HepG2 (cell line): Measurements from ENCODE around the gene AHCY. TPM values are rescaled to one million over a fixed set of nuclear protein-coding genes. Genes with fewer than 3 reads are reported as not detected.

Experiments used
- MEIS1 ChIP-seq: sonication (generic); formaldehyde crosslinking; IDR thresholded peaks from 2 replicates; pipeline ENCODE4 v1.9.0; 2021; ENCODE audit warnings: mild to moderate bottlenecking, missing genetic modification reagents, moderate library complexity, borderline replicate concordance
- MIXL1 ChIP-seq: IDR thresholded peaks from 2 replicates; pipeline ENCODE4 v1.6.1; 2016
- MYNN ChIP-seq: sonication (generic); formaldehyde crosslinking; IDR thresholded peaks from 2 replicates; pipeline ENCODE4 v1.4.0; 2020; ENCODE audit warnings: mild to moderate bottlenecking, low read depth, missing genetic modification reagents
- POLR2A ChIP-seq, 2 experiments: IDR thresholded peaks; 2 replicates each; pipeline ENCODE4 v1.6.1; 2011; ENCODE audit warnings: low read depth in 2 of 2, low read length in 2 of 2, mild to moderate bottlenecking in 1 of 2, moderate library complexity in 1 of 2; ENCODE audit not compliant: insufficient read depth in 1 of 2
- RARG ChIP-seq: sonication (generic); formaldehyde crosslinking; IDR thresholded peaks from 2 replicates; pipeline ENCODE4 v1.4.0; 2020; ENCODE audit warnings: low read depth, mild to moderate bottlenecking, missing genetic modification reagents
- RFX1 ChIP-seq: fragments of 450-650 bp; IDR thresholded peaks from 2 replicates; pipeline ENCODE4 v1.6.1; 2017
- SP4 ChIP-seq: sonication (generic); formaldehyde crosslinking; IDR thresholded peaks from 2 replicates; pipeline ENCODE4 v1.8.1; 2023; ENCODE audit warnings: mild to moderate bottlenecking, missing genetic modification reagents
- TRIM24 ChIP-seq: sonication (generic); formaldehyde crosslinking; IDR thresholded peaks from 2 replicates; pipeline ENCODE4 v1.8.0; 2022; ENCODE audit warnings: mild to moderate bottlenecking, missing genetic modification reagents
- ZBTB7B ChIP-seq: sonication (generic); formaldehyde crosslinking; IDR thresholded peaks from 2 replicates; pipeline ENCODE4 v1.4.0; 2020; ENCODE audit warnings: missing genetic modification reagents
- ZNF263 ChIP-seq: sonication (generic); formaldehyde crosslinking; IDR thresholded peaks from 2 replicates; pipeline ENCODE4 v1.4.0; 2020; ENCODE audit warnings: missing genetic modification reagents
- ZNF337 ChIP-seq: sonication (generic); formaldehyde crosslinking; IDR thresholded peaks from 2 replicates; pipeline ENCODE4 v1.5.1; 2020; ENCODE audit warnings: missing genetic modification reagents, low read depth, mild to moderate bottlenecking, borderline replicate concordance
- ZNF451 ChIP-seq: sonication (generic); formaldehyde crosslinking; IDR thresholded peaks from 2 replicates; pipeline ENCODE4 v1.5.0; 2020; ENCODE audit warnings: mild to moderate bottlenecking, missing genetic modification reagents
- ZNF660 ChIP-seq: sonication (generic); formaldehyde crosslinking; IDR thresholded peaks from 2 replicates; pipeline ENCODE4 v1.5.1; 2020; ENCODE audit warnings: mild to moderate bottlenecking, low read depth, missing genetic modification reagents, borderline replicate concordance
- polyA plus RNA-seq, 8 experiments: library from polyadenylated mRNA; depleted of rRNA in 3 of 8; stranded (reverse) in 7 of 8; unstranded in 1 of 8; fragments of >200 nt; fragmentation: Illumina TruSeq in 4 of 8; extraction: Trizol in 4 of 8; gene quantifications; 2 replicates each; pipeline versions ENCODE4 v1.2.1 to v1.2.3, GENCODE V29; 2011 to 2016; ENCODE audit warnings: low read depth in 4 of 8, missing spikeins in 1 of 8, mixed read lengths in 1 of 8; ENCODE audit not compliant: insufficient read depth in 1 of 8
- total RNA-seq, 5 experiments: library from RNA; depleted of rRNA; stranded (reverse); fragments of >200 nt; fragmentation: Illumina TruSeq; extraction: Trizol; gene quantifications; 2 replicates each; pipeline ENCODE4 v1.2.3, GENCODE V29; 2016; ENCODE audit warnings: low read depth in 1 of 5
- TF ChIP-seq, protein P1 (sequence below): sonication (generic); formaldehyde crosslinking; IDR thresholded peaks from 2 replicates; pipeline ENCODE4 v1.8.0; 2022; ENCODE audit warnings: mild to moderate bottlenecking, missing genetic modification reagents, borderline replicate concordance
- TF ChIP-seq, protein P2 (sequence below): sonication (generic); formaldehyde crosslinking; conservative IDR thresholded peaks from 2 replicates; pipeline ENCODE4 v1.4.0; 2020; ENCODE audit warnings: missing genetic modification reagents
- TF ChIP-seq, protein P3 (sequence below): sonication (generic); formaldehyde crosslinking; IDR thresholded peaks from 2 replicates; pipeline ENCODE4 v1.4.0; 2020; ENCODE audit warnings: missing genetic modification reagents
- TF ChIP-seq, protein P4 (sequence below): sonication (generic); formaldehyde crosslinking; IDR thresholded peaks from 2 replicates; pipeline ENCODE4 v1.4.0; 2020; ENCODE audit warnings: mild to moderate bottlenecking, missing genetic modification reagents
- TF ChIP-seq, protein P5 (sequence below): sonication (generic); formaldehyde crosslinking; IDR thresholded peaks from 2 replicates; pipeline ENCODE4 v1.4.0; 2020; ENCODE audit warnings: mild to moderate bottlenecking, missing genetic modification reagents
- TF ChIP-seq, protein P6 (sequence below): sonication (generic); formaldehyde crosslinking; IDR thresholded peaks from 2 replicates; pipeline ENCODE4 v1.9.0; 2021; ENCODE audit warnings: missing genetic modification reagents, borderline replicate concordance

The AHCY gene
- total and polyA plus RNA-seq, 2 of the 13 experiments (the other 11 are each of a cell fraction or from before 2014, with no cell fraction given) = 407 to 419 TPM

DNA sequence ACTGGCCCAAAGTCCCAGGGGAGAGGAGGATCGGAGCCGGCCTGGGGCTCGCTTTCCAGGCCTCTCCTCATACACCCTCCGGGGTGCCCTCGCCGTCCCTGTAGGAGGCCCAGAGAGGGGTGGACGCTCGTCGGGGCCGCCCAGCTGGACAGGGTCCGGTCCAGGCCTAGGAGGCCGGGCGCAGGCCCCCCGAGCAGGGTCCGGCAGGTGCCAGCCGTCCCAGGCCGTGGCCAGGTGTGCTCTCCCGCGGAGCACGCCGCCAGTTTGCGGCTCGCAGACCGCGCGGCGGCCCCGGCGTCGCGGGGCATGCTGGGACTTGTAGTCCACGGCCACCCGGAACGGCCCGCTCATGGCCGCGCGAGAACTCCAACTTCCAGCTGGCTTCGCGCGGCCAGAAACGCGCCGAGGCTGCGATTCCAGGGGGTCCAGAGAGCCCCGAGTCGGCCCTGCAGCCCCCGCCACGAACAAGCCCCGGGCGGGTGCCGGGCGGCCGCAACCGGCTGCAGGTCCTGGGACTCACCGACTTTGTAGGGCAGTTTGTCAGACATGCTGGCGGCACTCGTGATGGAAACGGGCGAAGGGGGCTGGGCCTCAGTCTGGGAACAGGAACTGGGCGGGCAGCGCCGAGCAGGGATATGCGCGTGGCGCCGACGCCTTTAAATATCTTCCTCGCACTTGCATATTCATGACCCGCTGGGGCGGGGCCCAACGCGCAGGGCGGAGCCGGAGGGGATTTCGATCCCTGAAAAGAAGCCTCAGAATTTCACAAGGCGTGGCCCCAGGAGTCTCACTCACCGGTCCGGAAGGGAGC is at the start of gene AHCY (continued):
- TF ChIP-seq ZNF263 (CRISPR knock-in tag) (peak; percentile 78), ZNF451 (CRISPR knock-in tag) (peak; percentile 76; the same call in 1 of the 2 replicates), RARG (CRISPR knock-in tag) (no peak), ZNF660 (CRISPR knock-in tag) (peak; percentile 54; the same call in 1 of the 2 replicates), MEIS1 (CRISPR knock-in tag) (peak; percentile 52; the same call in 1 of the 2 replicates), POLR2A (IDR thresholded peaks at IDR 0.05; ENCODE audit: insufficient read depth in 1 of 2, low read depth in 2 of 2, low read length in 2 of 2) (peak; percentile 95 to 96), ZNF337 (peak; percentile 33), RFX1 (no peak), SP4 (CRISPR knock-in tag) (peak; percentile 78; the same call in 1 of the 2 replicates), ZBTB7B (CRISPR knock-in tag) (peak; percentile 90), MYNN (peak; percentile 40; the same call in 1 of the 2 replicates), TRIM24 (CRISPR knock-in tag) (no peak), MIXL1 (CRISPR knock-in tag) (peak; percentile 61; the same call in 1 of the 2 replicates)
- TF ChIP-seq, protein P1, sequence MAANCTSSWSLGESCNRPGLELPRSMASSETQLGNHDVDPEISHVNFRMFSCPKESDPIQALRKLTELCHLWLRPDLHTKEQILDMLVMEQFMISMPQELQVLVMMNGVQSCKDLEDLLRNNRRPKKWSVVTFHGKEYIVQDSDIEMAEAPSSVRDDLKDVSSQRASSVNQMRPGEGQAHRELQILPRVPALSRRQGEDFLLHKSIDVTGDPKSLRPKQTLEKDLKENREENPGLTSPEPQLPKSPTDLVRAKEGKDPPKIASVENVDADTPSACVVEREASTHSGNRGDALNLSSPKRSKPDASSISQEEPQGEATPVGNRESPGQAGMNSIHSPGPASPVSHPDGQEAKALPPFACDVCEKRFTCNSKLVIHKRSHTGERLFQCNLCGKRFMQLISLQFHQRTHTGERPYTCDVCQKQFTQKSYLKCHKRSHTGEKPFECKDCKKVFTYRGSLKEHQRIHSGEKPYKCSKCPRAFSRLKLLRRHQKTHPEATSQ (CRISPR knock-in tag) = peak; percentile 76; the same call in 1 of the 2 replicates
- TF ChIP-seq, protein P2, sequence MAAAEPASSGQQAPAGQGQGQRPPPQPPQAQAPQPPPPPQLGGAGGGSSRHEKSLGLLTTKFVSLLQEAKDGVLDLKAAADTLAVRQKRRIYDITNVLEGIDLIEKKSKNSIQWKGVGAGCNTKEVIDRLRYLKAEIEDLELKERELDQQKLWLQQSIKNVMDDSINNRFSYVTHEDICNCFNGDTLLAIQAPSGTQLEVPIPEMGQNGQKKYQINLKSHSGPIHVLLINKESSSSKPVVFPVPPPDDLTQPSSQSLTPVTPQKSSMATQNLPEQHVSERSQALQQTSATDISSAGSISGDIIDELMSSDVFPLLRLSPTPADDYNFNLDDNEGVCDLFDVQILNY (CRISPR knock-in tag) = peak; percentile 83
- TF ChIP-seq, protein P3, sequence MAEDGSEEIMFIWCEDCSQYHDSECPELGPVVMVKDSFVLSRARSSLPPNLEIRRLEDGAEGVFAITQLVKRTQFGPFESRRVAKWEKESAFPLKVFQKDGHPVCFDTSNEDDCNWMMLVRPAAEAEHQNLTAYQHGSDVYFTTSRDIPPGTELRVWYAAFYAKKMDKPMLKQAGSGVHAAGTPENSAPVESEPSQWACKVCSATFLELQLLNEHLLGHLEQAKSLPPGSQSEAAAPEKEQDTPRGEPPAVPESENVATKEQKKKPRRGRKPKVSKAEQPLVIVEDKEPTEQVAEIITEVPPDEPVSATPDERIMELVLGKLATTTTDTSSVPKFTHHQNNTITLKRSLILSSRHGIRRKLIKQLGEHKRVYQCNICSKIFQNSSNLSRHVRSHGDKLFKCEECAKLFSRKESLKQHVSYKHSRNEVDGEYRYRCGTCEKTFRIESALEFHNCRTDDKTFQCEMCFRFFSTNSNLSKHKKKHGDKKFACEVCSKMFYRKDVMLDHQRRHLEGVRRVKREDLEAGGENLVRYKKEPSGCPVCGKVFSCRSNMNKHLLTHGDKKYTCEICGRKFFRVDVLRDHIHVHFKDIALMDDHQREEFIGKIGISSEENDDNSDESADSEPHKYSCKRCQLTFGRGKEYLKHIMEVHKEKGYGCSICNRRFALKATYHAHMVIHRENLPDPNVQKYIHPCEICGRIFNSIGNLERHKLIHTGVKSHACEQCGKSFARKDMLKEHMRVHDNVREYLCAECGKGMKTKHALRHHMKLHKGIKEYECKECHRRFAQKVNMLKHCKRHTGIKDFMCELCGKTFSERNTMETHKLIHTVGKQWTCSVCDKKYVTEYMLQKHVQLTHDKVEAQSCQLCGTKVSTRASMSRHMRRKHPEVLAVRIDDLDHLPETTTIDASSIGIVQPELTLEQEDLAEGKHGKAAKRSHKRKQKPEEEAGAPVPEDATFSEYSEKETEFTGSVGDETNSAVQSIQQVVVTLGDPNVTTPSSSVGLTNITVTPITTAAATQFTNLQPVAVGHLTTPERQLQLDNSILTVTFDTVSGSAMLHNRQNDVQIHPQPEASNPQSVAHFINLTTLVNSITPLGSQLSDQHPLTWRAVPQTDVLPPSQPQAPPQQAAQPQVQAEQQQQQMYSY (CRISPR knock-in tag) = peak; percentile 72
- TF ChIP-seq, protein P4, sequence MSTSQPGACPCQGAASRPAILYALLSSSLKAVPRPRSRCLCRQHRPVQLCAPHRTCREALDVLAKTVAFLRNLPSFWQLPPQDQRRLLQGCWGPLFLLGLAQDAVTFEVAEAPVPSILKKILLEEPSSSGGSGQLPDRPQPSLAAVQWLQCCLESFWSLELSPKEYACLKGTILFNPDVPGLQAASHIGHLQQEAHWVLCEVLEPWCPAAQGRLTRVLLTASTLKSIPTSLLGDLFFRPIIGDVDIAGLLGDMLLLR (CRISPR knock-in tag) = peak; percentile 95
- TF ChIP-seq, protein P5, sequence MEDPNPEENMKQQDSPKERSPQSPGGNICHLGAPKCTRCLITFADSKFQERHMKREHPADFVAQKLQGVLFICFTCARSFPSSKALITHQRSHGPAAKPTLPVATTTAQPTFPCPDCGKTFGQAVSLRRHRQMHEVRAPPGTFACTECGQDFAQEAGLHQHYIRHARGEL (CRISPR knock-in tag) = peak; percentile 66; the same call in 1 of the 2 replicates
- TF ChIP-seq, protein P6, sequence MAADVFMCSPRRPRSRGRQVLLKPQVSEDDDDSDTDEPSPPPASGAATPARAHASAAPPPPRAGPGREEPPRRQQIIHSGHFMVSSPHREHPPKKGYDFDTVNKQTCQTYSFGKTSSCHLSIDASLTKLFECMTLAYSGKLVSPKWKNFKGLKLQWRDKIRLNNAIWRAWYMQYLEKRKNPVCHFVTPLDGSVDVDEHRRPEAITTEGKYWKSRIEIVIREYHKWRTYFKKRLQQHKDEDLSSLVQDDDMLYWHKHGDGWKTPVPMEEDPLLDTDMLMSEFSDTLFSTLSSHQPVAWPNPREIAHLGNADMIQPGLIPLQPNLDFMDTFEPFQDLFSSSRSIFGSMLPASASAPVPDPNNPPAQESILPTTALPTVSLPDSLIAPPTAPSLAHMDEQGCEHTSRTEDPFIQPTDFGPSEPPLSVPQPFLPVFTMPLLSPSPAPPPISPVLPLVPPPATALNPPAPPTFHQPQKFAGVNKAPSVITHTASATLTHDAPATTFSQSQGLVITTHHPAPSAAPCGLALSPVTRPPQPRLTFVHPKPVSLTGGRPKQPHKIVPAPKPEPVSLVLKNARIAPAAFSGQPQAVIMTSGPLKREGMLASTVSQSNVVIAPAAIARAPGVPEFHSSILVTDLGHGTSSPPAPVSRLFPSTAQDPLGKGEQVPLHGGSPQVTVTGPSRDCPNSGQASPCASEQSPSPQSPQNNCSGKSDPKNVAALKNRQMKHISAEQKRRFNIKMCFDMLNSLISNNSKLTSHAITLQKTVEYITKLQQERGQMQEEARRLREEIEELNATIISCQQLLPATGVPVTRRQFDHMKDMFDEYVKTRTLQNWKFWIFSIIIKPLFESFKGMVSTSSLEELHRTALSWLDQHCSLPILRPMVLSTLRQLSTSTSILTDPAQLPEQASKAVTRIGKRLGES (CRISPR knock-in tag) = peak; percentile 78
